ENCODE measurements around the gene NME3.

Gene NME3

DNA sequence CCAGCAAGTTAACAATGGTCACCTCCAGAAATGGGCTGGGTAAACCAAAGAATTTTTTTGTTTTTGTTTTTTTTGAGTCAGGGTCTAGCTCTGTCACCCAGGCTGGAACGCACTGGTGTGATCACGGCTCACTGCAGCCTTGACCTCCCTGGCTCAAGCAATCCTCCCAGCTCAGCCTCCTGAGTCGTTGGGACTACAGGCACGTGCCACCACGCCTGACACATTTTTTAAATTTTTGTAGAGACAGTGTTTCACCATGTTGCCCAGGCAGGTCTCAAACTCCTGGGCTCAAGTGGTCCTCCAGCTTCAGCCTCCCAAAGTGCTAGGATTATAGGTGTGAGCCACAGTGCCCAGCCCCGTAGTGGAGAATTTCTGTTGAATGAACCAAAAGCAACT, 9.3 kb upstream of the NME3 start:
- no peak for DNase-seq (ENCODE audit: low spot score)

DNA sequence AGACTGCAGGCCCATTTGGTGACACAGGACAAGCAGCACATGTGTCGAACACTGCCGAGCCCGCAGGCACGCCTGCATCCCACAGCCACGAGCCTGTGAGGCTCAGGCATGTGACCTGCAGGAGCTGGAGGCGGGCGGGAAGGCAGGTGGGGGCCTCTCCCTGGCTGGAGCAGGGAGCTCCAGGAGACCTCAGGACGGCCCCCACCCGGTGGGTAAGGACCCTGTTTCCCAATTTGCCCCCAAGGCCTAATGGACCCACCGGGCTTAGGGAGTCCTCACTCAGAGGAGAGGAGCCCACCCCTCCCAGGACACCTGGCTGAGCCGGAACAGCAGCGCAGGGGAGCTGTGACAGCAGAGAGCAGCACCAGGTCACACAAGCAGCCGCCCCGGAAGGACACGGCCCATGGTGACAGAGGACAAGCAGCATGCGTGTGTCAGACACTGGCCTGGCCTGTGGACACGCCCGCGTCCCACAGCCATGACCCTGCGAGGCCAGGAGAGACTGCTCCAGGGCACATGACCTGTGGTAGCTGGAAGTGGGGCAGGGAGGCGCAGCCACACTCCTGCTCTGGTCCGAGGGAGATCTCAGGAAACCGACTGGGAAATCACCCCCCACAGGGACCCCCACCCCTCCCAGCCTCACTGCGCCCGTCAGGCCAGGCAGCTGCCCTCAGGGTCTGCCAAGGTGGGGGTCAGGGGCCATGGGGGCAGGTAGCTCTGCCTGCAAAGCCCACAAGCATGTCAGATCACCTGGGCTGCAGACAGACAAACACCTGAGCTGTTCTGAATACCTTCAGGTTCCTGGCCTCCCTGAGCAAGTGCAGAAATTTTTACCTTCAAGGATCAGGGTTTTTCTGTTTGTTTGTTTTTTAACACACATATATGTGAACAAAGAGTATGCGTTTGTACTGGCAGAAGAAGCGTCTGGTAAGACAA, 8.7 kb upstream of the NME3 start:
- no peak for DNase-seq (ENCODE audit: low spot score)

DNA sequence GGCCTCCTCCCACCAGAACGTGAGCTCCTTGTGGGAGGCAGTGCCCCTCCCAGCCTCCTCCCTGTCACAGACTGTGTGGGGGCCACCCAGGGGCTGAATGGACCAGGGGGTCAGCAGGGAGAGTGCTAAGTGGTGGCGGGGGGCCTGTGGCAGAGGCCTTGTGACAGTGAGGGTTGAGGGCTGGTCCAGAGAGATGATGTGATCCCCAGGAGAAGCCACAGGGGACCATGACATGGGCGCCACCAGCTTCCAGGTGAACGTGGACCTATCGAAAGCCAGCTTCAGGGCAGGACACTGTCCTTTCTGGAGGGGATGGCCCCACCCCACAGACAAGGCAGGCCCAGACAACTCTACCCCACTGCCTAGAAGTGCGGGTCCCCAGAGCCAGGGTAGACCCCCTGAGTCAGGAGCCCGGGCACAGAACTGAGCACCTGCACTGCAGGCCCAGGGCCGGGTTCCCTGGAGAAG, 7.9 kb upstream of the NME3 start:
- DNase-seq (ENCODE audit: low spot score): no peak

DNA sequence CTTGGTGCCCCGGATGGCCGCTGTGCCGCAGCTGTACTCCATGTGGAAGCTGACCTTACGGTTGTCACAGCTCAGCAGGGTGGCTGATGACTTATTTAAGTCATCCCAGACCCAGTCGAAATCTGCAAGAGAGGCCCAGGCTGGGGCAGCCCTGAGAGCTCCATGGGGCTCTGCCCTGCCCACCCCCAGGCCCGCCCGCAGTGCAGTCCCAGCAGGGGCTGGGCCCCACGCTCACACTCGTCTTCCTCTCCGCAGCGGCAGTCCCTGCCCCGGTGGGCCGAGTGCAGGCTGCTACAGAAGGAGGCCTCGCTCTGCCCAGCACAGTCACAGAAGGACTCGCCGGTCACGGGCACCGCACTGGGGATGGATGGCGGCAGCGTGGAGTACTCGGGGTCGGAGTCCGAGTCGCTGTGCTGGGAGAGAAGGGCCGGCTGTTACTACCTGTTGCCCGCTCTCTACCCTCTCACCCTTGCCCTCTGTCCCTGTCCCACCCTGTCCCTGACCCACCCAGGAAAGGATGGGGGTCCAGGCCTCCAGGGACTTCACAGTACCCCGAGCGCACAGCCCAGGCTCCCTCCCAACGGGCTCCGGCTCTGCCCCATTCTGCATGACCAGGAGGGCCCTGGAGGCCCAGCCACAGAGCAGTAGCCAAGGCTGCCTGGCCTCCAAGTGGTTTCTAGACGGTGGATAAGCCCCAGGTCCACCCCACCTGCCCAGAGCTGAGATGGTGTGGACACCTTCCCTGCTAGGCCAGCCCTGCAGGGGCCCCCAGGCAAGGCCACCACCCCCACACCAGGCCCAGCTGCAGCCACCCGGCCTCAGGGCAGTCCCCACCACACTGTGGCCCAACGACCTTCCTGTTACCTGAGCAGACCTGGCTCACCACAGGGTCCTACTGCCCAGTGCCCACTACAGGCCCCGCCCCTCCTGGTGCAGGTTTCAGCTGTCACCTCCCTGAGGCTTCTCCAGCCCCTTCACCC, 7.1 kb upstream of the NME3 start:
- no peak for DNase-seq (ENCODE audit: low spot score)

DNA sequence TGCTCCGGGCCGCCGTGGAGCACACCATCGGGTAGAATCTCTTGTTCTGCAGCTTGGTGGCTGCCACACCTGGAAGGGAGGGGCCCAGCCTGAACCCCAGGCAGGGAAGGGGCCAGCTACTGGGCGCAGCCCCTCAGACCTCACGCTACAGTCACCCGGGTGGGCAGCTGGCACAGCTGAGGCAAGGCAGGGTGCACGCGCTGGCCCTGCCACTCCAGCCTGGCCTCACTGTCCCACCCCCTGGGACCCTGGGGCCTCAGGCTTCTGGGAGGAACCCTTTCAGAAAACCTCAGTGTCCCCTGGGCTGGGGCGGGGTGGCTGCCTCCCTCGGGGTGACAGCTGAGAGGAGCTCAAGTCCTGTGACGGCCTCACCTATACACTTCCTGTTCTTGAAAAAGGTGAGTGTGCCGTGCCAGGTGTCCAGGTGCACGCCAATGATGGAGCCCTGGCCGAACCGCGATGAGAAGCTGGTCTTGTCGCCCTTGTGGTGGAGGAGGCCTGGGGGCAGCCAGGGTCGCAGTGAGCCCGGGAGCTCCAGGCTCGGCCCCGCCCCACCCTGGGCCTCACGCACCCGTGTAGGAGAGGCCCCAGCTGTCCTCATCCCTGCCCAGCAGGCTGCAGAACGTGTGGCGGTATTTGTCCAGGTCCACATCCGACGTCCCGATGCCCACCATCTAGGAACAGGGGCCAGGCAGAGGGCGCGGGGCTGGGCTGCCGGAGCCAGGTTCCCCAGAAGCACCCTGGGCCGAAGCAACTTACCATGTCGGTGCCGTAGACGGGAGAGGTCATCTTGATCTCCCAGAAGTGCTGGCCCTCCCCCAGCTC, 6.2 kb upstream of the NME3 start:
- DNase-seq (ENCODE audit: low spot score): no peak

DNA sequence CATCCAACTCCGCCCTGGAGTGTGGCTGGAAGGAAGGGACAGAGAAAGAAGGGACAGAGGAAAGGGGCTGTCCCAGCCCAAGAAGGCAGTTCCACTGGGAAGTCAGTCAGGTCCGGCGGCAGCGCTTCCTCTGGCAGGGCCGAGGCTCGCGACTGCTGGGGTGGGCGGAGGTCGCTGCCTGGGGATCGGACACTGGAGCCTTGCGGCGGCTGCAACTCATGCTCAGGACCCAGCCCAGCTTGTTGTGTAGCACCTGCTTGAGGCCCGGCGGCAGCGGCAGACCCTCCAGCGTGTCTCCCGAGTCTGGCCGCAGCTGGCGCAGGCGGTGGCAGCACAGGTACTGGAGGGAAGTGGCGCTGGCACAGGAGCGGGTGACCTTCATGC, 5.6 kb upstream of the NME3 start:
- DNase-seq (ENCODE audit: low spot score): no peak

DNA sequence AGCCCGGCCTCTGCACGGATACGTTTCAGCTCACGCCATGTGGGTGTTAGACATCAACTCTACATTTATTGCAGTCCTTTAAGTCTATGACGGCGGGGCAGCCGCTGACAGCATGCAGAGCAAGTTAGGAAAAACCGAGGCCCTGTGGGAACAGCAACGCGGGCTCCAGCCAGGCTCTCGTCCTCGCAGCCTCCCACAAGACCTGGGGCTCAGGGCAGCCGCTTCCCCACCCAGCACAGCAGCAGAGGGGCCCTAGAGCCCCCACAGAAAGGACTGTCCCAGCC, 5.3 kb upstream of the NME3 start:
- DNase-seq (ENCODE audit: low spot score): no peak

DNA sequence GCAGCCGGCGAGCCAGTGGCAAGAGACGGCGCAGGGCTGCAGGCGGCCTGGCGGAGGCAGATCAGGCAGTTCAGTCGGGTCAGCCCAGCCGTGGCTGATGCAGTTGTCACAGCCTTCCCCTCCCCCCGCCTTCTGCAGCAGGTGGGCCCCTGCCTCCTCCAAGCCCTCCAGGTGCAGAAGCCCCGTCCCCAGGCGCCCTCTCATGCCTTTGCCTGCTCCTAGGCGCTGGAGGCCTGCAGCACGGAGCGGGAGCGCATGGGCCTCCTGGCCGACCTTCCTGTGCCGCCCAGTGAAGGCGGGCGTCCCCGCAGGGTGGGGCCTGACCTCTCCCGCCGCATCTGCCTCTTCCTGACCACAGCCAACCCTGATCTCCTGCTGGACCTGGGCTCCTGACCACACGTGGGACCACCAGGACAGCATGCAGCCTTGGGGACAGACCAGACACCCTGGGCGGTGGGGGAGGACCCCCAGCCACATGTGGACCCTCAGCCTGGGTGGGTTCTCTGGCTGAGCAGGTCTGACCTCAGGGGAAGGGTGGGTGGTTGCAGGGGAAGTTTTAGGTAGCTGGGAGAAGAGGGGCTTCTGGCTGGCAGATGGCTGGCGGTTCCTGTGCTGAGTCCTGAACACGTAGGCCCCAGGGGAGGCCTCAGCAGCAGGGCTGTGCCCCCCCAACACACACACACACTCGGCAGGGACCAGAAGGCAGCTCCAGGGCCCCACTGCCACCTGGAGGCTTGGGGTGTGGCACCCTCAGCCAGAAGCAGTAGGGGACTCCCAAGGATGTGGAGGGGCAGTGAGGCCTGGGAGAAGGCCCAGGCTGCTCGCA, 4.7 kb upstream of the NME3 start:
- no peak for DNase-seq (ENCODE audit: low spot score)

DNA sequence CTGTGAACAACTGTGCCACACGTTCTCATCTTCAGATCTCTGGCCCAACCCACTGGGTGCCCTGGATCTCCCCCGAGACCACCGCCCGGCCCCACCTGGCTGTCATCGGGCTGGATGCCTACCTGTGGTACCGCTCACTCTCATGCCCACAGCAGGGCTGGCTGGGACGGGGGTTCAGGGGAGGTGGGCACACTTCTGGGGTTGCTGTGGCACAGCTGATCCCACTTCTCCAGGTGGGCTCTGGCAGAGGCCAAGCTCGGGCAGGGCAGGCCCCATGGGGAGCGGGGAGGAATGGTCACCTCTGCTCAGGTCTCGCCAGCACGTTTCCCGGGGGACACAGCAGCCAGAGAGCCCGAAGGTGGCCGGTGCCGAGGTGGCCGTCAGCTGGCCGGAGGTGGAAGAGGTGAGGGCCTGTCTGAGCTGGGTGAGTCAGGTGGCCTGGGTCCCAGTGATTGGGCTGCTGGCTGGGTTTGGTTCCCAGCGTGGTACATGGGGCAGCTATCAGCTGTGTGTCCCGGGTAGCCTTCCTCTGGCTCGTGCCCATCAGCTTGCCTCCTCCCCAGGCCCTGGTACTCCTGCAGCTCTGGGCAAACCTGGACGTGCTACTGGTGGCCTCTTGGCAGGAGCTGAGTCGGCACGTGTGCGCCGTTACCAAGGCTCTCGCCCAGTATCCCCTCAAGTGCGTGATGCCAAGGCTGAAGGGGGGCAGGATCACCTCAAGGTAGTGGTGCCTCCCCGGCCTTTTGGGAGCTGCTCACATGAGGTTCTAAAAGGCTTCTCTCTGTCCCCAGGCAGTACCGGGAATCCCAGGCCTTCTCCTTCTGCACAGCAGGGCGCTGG, 3.9 kb upstream of the NME3 start:
- DNase-seq (ENCODE audit: low spot score): no peak

DNA sequence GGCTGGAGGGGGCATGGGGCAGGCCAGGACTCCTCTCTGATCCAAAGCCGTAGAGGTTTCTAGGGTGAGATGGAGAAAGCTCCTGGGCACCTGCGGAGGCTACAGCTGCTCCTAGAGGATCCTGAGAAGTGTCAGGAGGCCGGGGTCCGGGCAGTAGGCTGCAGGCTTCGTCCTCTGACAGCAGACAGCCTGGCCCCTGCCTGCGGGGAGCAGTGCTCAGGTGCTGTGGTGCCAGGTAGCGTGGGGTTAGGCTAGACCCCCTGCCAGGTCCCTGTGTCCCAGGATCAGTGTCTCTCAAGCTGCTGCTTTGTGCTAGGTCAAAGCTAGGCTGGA, 3.1 kb upstream of the NME3 start:
- DNase-seq (ENCODE audit: low spot score): no peak

DNA sequence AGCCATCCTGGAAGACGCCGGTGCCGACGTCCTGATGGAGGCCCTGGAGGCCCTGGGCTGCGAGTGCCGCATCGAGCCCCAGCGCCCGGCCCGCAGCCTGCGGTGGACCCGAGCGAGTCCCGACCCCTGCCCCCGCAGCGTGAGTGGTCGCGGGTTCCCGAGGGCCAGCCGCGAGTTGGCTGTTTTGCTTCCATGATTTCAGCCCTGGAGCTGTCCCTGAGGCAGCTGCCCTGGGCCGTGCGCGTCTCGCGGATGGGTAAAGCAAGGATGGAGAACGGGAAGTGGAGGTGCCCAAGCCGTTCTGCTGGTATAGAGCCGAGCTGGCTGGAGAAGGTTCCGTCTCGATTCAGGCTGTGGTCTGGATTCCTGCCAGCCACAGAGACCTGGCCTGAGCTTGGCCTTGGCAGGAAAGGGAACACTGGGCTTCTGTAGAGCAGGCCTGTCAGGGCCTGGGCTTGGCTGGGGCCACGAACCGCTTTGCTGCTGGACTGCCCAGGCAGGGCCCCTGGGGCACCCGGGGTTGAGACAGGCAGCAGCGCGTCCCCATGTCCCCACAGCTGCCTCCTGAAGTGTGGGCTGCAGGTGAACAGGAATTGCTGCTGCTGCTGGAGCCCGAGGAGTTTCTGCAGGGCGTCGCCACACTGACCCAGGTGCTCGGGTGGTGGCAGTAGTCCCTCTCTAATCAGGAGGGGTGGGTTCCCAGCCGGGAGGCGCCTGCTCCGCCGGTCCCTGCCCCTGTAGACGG, 2.5 kb upstream of the NME3 start:
- DNase-seq (ENCODE audit: low spot score): no peak

DNA sequence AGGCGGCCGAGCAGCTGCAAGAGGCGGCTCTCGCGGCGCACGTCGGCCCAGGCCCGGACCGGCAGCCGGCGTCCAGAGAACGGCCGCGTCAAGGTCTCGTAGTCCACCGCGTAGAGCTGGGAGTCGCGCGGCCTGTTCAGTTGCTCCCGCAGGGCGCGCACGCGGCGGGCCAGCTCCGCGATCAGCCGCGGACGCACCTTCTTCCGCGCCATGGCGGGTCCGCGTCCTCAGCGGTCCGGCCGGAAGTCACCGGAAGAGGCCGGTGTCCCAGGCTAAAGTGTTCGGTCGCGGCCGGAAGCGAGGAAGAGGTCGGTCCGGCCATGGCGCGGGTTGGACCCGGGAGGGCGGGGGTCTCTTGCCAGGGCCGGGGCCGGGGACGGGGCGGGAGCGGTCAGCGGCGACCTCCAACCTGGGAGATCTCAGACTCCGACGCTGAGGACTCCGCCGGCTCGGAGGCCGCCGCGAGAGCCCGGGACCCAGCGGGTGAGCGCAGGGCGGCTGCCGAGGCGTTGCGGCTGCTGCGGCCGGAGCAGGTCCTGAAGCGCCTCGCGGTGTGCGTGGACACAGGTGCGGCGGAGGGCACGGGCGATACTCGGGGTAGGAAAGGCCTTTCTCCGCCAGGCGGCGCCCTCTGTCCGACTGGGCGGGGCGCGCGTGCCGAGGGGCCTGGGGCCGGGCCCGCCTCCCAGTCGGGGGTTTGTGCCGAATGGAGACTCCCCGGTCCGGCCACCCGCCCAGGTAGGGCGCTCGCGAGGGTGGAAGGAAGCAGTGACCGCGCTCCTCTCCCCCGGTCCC, 1.8 kb upstream of the NME3 start, which contains the start of gene MRPS34:
TSS of gene MRPS34 (minus strand) at position 227 of the 795 bp plus-strand sequence. CDS start at position 212, 15 bp downstream.
- DNase-seq (ENCODE audit: low spot score): peak; percentile 68

DNA sequence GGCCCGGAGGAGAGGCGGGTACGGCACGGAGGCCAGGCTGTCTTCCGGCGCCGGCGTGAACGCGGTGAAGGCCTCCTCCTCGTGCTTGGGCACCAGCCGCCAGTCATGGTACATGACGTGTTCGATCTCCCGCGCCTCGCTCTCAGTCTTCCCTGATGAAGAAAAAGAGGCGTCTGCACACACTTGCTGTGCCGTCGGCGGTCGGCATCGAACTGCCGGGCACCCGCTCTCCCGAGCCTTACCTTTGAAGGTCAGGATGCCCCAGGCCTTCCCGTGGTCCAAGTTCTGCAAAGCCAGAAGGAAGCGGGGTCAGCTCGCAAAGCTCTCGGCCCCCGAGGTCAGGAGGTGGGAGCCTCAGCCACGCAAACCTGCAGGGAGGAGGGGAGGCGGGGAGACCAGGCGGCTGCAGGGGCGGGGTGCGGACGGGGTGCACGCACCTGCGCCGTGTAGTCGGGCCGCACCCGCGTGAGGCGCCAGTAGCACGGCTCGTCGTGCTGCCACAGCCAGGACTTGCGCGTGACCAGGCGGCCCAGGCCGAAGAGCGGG, 1.1 kb upstream of the NME3 start, which contains the start of gene EME2:
TSS of gene EME2 (plus strand) at position 449 of the 546 bp plus-strand sequence. CDS start 418 bp downstream, outside the sequence.
- DNase-seq (ENCODE audit: low spot score): peak; percentile 33

DNA sequence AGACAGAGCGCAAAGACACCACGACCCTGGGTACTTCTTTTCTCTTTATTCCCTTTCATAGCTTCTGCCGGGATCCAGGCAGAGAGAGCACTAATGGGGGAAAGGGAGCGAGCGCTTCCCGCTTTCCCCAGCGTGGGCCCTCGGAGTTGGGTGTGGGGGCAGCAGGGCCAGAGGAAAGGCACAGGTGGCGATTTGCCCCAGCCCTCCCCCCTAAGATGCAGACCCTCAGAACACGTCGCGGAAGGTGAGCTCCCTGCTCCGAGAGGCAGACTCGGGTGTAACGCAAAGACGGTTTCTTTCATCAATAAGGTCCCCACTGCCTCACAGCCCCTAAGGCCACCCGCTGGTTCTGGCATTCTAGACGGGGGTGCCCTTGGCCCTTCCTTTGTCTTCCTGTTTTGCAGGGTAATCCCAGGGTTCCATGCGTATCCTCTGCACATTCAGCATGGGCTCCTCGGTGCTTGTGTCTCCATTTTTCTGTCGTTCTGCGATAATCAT, 570 bp upstream of the NME3 start:
- DNase-seq (ENCODE audit: low spot score): no peak

DNA sequence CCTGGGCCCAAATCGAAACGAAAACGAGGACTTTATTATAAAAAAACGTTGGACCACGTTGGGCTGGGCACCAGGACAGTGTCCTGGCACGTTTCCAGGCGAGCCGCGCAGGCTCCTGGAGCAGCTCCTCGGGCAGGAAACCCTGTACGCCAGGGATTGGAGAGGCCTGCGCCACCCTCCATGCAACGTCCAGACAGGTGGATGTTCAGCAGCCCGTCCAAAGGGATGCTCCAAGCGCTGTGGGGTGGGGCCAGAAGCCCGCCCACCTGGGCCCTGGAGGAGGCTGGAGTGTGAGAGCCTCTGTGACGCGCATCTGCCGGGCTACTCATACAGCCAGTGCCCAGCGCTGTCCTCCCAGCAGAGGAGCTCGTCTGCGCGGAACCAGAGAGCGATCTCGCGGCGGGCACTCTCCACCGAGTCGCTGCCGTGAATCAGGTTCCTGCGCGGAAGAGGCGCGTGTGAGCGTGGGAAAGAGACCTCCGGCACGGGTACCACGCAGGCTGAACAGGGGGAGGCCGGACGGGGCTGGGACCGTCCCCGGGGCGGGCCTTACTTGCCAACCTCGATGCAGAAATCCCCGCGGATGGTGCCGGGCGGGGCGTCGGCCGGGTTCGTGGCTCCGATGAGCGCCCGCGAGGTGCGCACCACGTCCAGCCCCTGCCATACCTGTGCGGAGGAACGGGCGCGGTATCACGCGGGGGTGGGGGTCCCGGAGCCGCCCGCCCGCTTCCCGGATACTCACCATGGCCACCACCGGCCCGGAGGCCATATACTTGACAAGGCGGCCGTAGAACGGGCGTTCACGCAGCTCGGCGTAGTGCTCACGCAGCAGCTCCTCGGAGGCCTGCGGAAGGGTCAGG, 785 bp downstream of the NME3 start:
- DNase-seq (ENCODE audit: low spot score): peak; percentile 37

DNA sequence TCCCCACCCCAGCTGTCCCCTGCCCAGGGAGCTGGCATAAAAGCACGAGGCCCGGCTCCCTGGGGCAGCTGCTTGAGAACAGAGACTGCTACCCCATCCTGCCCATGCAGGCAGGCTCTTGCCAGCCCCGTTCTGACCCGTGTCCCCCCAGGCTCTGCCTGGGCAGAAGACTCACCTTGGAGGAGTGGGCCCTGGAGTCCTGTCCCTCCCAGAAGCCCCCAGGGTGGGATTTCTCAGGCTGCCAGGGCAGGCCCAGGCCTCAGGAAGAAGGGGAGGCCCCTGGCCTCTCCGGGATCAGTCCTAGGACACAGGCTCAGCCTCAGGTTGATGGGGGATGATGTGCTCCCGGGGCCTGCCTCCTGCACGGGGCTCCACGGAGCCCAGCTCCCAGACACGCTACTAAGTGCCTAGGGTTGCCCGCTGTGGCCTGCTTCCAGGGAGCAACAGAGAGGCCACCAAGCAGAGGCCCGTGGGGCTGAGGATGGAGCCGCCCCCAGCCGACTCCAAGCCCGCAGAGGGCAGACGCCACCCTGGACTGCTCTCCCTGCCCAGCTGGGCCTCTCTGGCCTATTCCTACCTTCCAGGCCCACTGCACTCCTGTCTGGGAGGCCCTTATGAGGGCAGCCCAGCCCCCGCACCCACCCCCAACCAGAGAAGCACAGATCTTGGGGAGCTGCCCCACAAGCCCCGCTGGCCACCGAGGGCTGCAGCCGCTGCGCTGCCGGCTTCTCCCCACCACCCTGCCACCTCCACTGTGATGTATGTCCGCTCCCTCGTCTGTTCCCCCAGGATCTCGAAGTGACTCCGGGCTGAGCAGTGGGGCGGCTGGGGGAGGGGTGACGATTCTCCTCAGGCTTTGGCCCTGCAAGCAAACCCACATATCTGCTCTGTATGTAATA, 1.7 kb downstream of the NME3 start:
- no peak for DNase-seq (ENCODE audit: low spot score)
